Vagina (tissue), 2 donors: ENCODE data around the gene TPD52L2. TPM values are rescaled to one million over a fixed set of nuclear protein-coding genes. Genes with fewer than 3 reads are reported as not detected.
A peak's percentile ranks its signal among the peaks of the same experiment; 100 is the strongest.

Experiments
- DNase-seq, 2 donors: peaks; one replicate each; pipeline ENCODE4 v3.0.0-alpha.2; 2017; ENCODE audit errors: extremely low spot score in 2 of 2
- H3K27ac ChIP-seq: fragments of 200-600 bp; sonication (generic); one replicate; pipeline ENCODE4 v1.5.1; 2019
- H3K27me3 ChIP-seq: fragments of 200-600 bp; sonication (generic); one replicate; pipeline ENCODE4 v1.5.1; 2019
- H3K36me3 ChIP-seq, 2 donors: fragments of 200-600 bp; sonication (generic); one replicate each; pipeline ENCODE4 v1.5.1; 2017 to 2019
- H3K4me1 ChIP-seq: fragments of 200-600 bp; sonication (generic); one replicate; pipeline ENCODE4 v1.5.1; 2019
- H3K4me3 ChIP-seq, 2 donors: fragments of 200-600 bp; sonication (generic); 1 replicate in 1 of 2; 2 replicates in 1 of 2; pipeline ENCODE4 v1.5.1; 2016 to 2019
- H3K9me3 ChIP-seq: fragments of 200-600 bp; sonication (generic); one replicate; pipeline ENCODE4 v1.5.1; 2019
- CTCF ChIP-seq, 3 experiments: fragments of 450-650 bp in 2 of 3; fragments of 200-600 bp in 1 of 3; sonication (generic) in 1 of 3; IDR thresholded peaks; one replicate each; pipeline ENCODE4 v1.5.1; 2017 to 2019; ENCODE audit warnings: antibody characterized with exemption in 3 of 3, mild to moderate bottlenecking in 2 of 3, moderate library complexity in 2 of 3
- POLR2A ChIP-seq, 2 donors: fragments of 450-650 bp; IDR thresholded peaks; one replicate each; pipeline ENCODE4 v1.6.1; 2017; ENCODE audit warnings: antibody characterized with exemption in 2 of 2, mild to moderate bottlenecking in 2 of 2, moderate library complexity in 2 of 2
- POLR2AphosphoS5 ChIP-seq, 2 donors: sonication (generic); formaldehyde crosslinking; IDR thresholded peaks; one replicate each; pipeline ENCODE4 v1.9.0; 2017; ENCODE audit warnings: antibody characterized with exemption in 2 of 2, mild to moderate bottlenecking in 2 of 2, low read depth in 1 of 2; ENCODE audit not compliant: insufficient read depth in 1 of 2
- intact Hi-C: fragments of 100-400 bp; cut with DNase I; formaldehyde crosslinking; loops from one replicate; pipeline ENCODE4 v1.15.1; 2023
- total RNA-seq: library from RNA; depleted of rRNA; stranded (reverse); fragments of >200 nt; gene quantifications from one replicate; pipeline ENCODE4 v1.2.3, GENCODE V29; 2016

Gene TPD52L2
- total RNA-seq, 1 donor from 2014 or later: 90.1 TPM

DNA sequence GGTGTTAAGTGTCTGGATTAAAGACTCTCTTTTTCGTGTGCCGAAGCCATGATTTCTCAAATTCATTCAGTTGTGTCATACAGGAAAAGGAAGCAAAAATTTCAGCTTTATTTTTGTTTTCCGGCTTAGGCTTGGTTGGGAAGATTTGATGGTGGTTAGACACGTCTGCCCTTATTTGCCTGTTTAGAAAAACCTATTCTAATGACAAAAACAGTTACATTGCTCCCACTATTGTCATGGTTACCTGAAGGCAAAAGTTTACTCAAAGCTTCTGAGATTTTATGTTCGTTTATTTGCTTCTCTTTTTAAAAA lies 30.8 kb downstream of the TPD52L2 start:
- peak overlapping the region; percentile 57 to 66 for H3K4me3 ChIP-seq
- H3K4me1 ChIP-seq: peaks cover 37% of the 10 kb centered on the region
- peak overlapping the region; percentile 60 for H3K27ac ChIP-seq
- no peak for DNase-seq
- TF ChIP-seq POLR2AphosphoS5 (IDR thresholded peaks at IDR 0.05; ENCODE audit: insufficient read depth in 1 of 2, low read depth in 1 of 2): no peak
- no peak for TF ChIP-seq POLR2A (IDR thresholded peaks at IDR 0.05)
- no peak for TF ChIP-seq CTCF (IDR thresholded peaks at IDR 0.05)
- intact Hi-C loops: no loop called here
- peaks cover 0 to 8% of the 10 kb centered on the region in 2 donors for H3K36me3 ChIP-seq
- H3K27me3 ChIP-seq: no peaks in the 10 kb centered on the region
- H3K9me3 ChIP-seq: no peaks in the 10 kb centered on the region

DNA sequence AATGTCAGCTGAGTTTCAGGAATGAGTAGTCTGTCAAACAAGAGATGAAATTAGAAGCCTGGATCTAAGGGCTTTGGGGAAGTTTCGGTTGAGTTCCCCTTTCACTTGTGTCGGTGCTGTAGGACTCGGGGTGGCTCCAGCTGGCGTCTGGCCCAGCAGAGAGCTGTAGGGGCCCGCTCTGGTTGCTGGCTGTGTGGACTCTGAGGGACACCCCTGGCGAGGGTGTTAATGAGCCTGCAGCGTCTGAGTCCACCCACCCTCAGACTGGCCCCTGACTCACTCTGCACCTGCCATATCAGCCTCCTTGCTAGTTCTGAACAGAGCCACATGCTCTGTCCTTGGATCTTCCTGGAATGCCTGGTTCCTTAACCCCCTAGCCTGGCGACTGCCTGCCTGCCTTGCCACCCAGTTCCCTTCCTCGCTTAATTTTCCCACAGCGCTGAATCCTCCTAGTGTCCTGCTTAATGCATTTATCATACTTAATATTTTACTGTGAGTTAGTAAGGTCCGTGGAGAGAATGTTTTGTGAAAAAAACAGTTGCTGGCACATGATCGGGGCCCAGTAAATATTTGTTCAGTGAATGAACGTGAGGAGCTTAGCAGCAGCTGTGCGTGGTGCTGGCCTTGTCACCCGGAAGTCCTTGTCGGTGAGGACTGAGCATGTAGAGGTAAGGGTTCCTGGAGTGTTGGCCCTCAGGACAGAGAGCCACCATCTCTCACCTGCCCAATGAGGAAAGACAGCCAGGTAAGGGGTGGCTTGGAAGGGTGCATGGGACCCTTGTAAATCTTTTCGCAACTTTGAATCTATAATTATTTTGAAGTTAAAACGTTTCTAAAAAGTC lies 31.4 kb downstream of the TPD52L2 start:
- peak overlapping the region; percentile 57 to 66 for H3K4me3 ChIP-seq
- H3K27me3 ChIP-seq: no peaks in the 10 kb centered on the region
- peaks cover 41% of the 10 kb centered on the region for H3K4me1 ChIP-seq
- DNase-seq: no peak
- H3K9me3 ChIP-seq: no peaks in the 10 kb centered on the region
- intact Hi-C loops: no loop called here
- peaks cover 0 to 4% of the 10 kb centered on the region in 2 donors for H3K36me3 ChIP-seq
- TF ChIP-seq POLR2A (IDR thresholded peaks at IDR 0.05) (no peak), CTCF (IDR thresholded peaks at IDR 0.05) (no peak), POLR2AphosphoS5 (IDR thresholded peaks at IDR 0.05; ENCODE audit: insufficient read depth in 1 of 2, low read depth in 1 of 2) (no peak)
- peak overlapping the region; percentile 60 for H3K27ac ChIP-seq

DNA sequence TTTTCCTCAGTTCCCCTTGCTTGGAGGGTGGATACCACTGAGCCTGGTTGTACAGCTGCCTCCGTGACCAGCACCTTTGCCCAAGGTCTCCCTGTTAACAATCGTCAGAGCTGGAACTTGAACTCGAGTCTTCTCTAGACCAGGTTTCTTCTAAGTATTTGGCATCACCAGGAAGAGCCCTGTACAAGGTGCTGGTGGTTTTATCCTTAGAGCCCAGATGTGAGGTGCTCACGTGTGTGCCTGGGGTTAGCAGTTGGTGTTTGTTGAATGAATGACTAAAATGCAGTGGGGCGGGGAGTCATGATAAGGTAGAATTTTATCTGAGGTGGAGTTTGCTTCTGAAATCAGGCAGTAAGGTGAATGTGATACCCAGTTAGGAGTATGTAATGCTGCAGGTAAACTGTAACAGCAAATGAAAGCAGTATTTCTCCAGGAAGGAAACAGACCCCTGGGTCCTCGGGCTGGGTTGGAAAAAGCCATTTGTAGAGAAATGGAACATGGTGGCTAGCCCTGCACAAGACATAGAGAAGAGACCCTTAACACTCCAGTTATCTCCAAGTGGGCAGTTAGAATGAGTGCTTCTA lies 33.0 kb downstream of the TPD52L2 start:
- Histone ChIP-seq H3K27ac (no peak overlapping the region), H3K4me1 (peaks cover 48% of the 10 kb centered on the region)

GRCh38 chr20:63898882-63899558 lies 34.0 kb downstream of the TPD52L2 start:
- DNase-seq: no peak
- intact Hi-C loops: no loop called here
- Histone ChIP-seq H3K4me1 (peaks cover 53% of the 10 kb centered on the region), H3K9me3 (no peaks in the 10 kb centered on the region), H3K27ac (no peak overlapping the region), H3K4me3 (no peak overlapping the region), H3K36me3 (no peaks in the 10 kb centered on the region), H3K27me3 (no peaks in the 10 kb centered on the region)
- no peak for TF ChIP-seq POLR2AphosphoS5 (IDR thresholded peaks at IDR 0.05; ENCODE audit: insufficient read depth in 1 of 2, low read depth in 1 of 2)
- TF ChIP-seq POLR2A (IDR thresholded peaks at IDR 0.05): no peak
- TF ChIP-seq CTCF (IDR thresholded peaks at IDR 0.05): no peak

More for the DNA sequence above, 33.0 kb downstream of the TPD52L2 start:
- Histone ChIP-seq H3K4me3 (no peak overlapping the region), H3K9me3 (no peaks in the 10 kb centered on the region), H3K27me3 (no peaks in the 10 kb centered on the region), H3K36me3 (no peaks in the 10 kb centered on the region)
- no peak for DNase-seq
- intact Hi-C loops: no loop called here
- no peak for TF ChIP-seq CTCF (IDR thresholded peaks at IDR 0.05)
- TF ChIP-seq POLR2AphosphoS5 (IDR thresholded peaks at IDR 0.05; ENCODE audit: insufficient read depth in 1 of 2, low read depth in 1 of 2): no peak
- TF ChIP-seq POLR2A (IDR thresholded peaks at IDR 0.05): no peak
